Measurements from ENCODE around the gene SLC38A3.

The SLC38A3 gene

DNA sequence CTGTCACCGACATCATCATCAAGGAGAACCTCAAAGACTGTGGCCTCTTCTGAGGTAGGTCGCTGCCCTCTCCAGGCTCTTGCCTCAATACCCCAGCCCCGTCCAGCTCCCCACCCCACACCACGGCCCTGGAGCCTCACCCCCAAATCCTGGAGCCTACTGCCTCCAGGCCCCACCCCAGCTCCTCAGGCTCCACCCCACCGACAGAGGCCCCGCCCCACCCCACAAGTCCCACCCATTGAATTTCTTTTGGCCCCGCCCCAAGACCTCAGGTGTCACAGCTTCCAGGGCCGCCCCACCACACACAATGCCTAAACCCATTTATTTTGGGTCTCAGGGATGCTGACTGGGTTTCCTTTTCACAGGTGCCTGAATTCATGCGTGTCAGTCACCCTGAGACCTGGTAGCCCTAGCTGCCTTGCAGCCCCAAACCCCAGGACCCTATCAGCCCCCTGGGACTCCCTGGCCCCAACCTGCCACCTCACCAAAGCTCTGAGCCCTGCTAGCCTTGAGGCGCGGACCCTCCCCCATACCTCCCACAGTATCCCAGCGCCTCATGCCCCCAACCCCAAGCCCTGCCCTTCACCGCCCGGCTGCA is 10.1 kb upstream of the SLC38A3 start:
- no peak for TF ChIP-seq CTCF (IDR thresholded peaks at IDR 0.05; ENCODE audit: insufficient read depth, low read depth, low read length, missing control alignments)
- no peak for DNase-seq (ENCODE audit: low read depth)
- no peak overlapping the region for H3K4me3 ChIP-seq (ENCODE audit: low read length)

- no peak overlapping the region for H3K4me3 ChIP-seq (ENCODE audit: low read length)
- no peak for TF ChIP-seq CTCF (IDR thresholded peaks at IDR 0.05; ENCODE audit: insufficient read depth, low read depth, low read length, missing control alignments)
- DNase-seq (ENCODE audit: low read depth) = no peak
Observed at GRCh38 chr3:50195501-50196252, 9.4 kb upstream of the SLC38A3 start.

GRCh38 chr3:50196253-50196801 is 8.7 kb upstream of the SLC38A3 start:
- no peak for TF ChIP-seq CTCF (IDR thresholded peaks at IDR 0.05; ENCODE audit: insufficient read depth, low read depth, low read length, missing control alignments)

GRCh38 chr3:50201573-50202315 is 3.3 kb upstream of the SLC38A3 start:
- TF ChIP-seq CTCF (IDR thresholded peaks at IDR 0.05; ENCODE audit: insufficient read depth, low read depth, low read length, missing control alignments) = no peak
- DNase-seq (ENCODE audit: low read depth) = no peak
- H3K4me3 ChIP-seq (ENCODE audit: low read length) = no peak overlapping the region

More at GRCh38 chr3:50196253-50196801, 8.7 kb upstream of the SLC38A3 start:
- H3K4me3 ChIP-seq (ENCODE audit: low read length) = no peak overlapping the region
- no peak for DNase-seq (ENCODE audit: low read depth)

GRCh38 chr3:50202353-50203112 is 2.5 kb upstream of the SLC38A3 start:
- no peak for TF ChIP-seq CTCF (IDR thresholded peaks at IDR 0.05; ENCODE audit: insufficient read depth, low read depth, low read length, missing control alignments)
- no peak for DNase-seq (ENCODE audit: low read depth)
- no peak overlapping the region for H3K4me3 ChIP-seq (ENCODE audit: low read length)

DNA sequence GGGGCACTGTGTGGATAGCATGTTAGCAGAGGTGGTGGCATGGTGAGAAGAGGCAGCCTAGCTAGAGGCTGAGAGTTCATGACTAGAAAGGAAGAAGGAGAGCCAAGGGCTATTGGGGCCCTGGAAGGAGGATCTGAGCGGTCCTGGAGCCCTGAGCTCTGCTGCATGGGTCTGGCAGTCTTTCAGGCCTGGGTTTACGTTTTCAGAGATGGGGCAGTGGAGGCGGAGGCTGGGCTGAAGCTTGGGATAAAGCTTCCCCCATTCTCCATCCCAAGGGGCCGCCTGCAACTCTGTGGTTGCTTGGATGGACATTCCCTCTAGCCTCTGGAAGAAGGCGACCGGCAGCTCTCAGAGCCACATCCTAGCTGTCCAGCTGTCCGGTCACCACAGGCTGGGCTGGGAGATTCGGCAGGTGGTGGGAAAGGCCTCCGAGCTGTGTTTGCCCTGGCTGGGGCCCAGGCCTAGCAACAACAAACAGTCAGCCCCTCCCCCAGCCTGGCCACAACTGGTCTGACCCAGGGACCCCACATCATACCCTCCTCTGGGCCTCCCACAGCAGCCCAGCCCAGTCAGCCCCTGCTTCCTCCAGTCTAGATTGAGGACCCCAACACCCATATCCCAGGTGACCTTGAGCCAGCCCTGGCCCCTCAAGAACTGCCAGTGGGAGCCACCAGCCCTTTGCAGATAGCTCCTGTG is 1.8 kb upstream of the SLC38A3 start:
- TF ChIP-seq CTCF (IDR thresholded peaks at IDR 0.05; ENCODE audit: insufficient read depth, low read depth, low read length, missing control alignments) = no peak
- H3K4me3 ChIP-seq (ENCODE audit: low read length) = no peak overlapping the region
- no peak for DNase-seq (ENCODE audit: low read depth)
